ENCODE measurements around the gene DDR2.

GRCh38 chr1:162710780-162711465 lies 78.7 kb downstream of the DDR2 start:
- TF ChIP-seq MXI1 (IDR thresholded peaks at IDR 0.05; ENCODE audit: borderline replicate concordance, low read depth, low read length) = no peak
- TF ChIP-seq, protein P1, sequence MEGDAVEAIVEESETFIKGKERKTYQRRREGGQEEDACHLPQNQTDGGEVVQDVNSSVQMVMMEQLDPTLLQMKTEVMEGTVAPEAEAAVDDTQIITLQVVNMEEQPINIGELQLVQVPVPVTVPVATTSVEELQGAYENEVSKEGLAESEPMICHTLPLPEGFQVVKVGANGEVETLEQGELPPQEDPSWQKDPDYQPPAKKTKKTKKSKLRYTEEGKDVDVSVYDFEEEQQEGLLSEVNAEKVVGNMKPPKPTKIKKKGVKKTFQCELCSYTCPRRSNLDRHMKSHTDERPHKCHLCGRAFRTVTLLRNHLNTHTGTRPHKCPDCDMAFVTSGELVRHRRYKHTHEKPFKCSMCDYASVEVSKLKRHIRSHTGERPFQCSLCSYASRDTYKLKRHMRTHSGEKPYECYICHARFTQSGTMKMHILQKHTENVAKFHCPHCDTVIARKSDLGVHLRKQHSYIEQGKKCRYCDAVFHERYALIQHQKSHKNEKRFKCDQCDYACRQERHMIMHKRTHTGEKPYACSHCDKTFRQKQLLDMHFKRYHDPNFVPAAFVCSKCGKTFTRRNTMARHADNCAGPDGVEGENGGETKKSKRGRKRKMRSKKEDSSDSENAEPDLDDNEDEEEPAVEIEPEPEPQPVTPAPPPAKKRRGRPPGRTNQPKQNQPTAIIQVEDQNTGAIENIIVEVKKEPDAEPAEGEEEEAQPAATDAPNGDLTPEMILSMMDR (conservative IDR thresholded peaks at IDR 0.05; ENCODE audit: low read depth, low read length) = no peak
- TF ChIP-seq RCOR1 (IDR thresholded peaks at IDR 0.05; ENCODE audit: insufficient replicate concordance, low read length) = no peak
- no peak for TF ChIP-seq RFX5 (IDR thresholded peaks at IDR 0.05; ENCODE audit: low read depth, low read length)
- no peak for TF ChIP-seq CHD1 (IDR thresholded peaks at IDR 0.05; ENCODE audit: low read depth, low read length)
- TF ChIP-seq FOS (IDR thresholded peaks at IDR 0.05; ENCODE audit: low read depth, low read length) = no peak
- no peak for TF ChIP-seq NFE2L2 (IDR thresholded peaks at IDR 0.05; ENCODE audit: low read depth, low read length)
- no peak for TF ChIP-seq MAZ (IDR thresholded peaks at IDR 0.05; ENCODE audit: borderline replicate concordance, low read depth, low read length)
- no peak for TF ChIP-seq POLR2A (IDR thresholded peaks at IDR 0.05; ENCODE audit: low read depth, low read length)
- TF ChIP-seq ELK1 (IDR thresholded peaks at IDR 0.05; ENCODE audit: borderline replicate concordance, low read depth, low read length) = no peak
- TF ChIP-seq BHLHE40 (IDR thresholded peaks at IDR 0.05; ENCODE audit: low read depth, low read length) = no peak
- TF ChIP-seq RAD21 (IDR thresholded peaks at IDR 0.05; ENCODE audit: low read length) = no peak
- no peak for TF ChIP-seq CEBPB (IDR thresholded peaks at IDR 0.05; ENCODE audit: low read depth, low read length)
- TF ChIP-seq MAFK (IDR thresholded peaks at IDR 0.05; ENCODE audit: low read depth, low read length) = no peak

All from IMR-90 (cell line).